ENCODE results near the gene ACKR3. TPM values are rescaled to one million over a fixed set of nuclear protein-coding genes. Genes with fewer than 3 reads are reported as not detected.

ACKR3 gene
- total RNA-seq, 1 donor from 2014 or later = 55.5 TPM

GRCh38 chr2:236608710-236609109 lies 39.1 kb downstream of the ACKR3 start:
- intact Hi-C loops (cut with DNase I) = no loop called here
- Histone ChIP-seq H3K9me3 (no peaks in the 10 kb centered on the region), H3K27me3 (no peaks in the 10 kb centered on the region), H3K4me1 (no peaks in the 10 kb centered on the region), H3K27ac (no peak overlapping the region), H3K4me3 (no peak overlapping the region), H3K36me3 (no peaks in the 10 kb centered on the region)
- TF ChIP-seq POLR2A (IDR thresholded peaks at IDR 0.05) = no peak
- TF ChIP-seq, protein P1, sequence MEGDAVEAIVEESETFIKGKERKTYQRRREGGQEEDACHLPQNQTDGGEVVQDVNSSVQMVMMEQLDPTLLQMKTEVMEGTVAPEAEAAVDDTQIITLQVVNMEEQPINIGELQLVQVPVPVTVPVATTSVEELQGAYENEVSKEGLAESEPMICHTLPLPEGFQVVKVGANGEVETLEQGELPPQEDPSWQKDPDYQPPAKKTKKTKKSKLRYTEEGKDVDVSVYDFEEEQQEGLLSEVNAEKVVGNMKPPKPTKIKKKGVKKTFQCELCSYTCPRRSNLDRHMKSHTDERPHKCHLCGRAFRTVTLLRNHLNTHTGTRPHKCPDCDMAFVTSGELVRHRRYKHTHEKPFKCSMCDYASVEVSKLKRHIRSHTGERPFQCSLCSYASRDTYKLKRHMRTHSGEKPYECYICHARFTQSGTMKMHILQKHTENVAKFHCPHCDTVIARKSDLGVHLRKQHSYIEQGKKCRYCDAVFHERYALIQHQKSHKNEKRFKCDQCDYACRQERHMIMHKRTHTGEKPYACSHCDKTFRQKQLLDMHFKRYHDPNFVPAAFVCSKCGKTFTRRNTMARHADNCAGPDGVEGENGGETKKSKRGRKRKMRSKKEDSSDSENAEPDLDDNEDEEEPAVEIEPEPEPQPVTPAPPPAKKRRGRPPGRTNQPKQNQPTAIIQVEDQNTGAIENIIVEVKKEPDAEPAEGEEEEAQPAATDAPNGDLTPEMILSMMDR (IDR thresholded peaks at IDR 0.05) = no peak
- no peak for TF ChIP-seq POLR2AphosphoS5 (IDR thresholded peaks at IDR 0.05; ENCODE audit: insufficient read depth in 1 of 2, low read depth in 1 of 2)
- DNase-seq (ENCODE audit: extremely low spot score in 2 of 2) = no peak

GRCh38 chr2:236610991-236611821 lies 41.6 kb downstream of the ACKR3 start:
- Histone ChIP-seq H3K4me3 (no peak overlapping the region), H3K4me1 (no peaks in the 10 kb centered on the region), H3K27ac (no peak overlapping the region), H3K27me3 (no peaks in the 10 kb centered on the region), H3K9me3 (no peaks in the 10 kb centered on the region), H3K36me3 (no peaks in the 10 kb centered on the region)
- DNase-seq (ENCODE audit: extremely low spot score in 2 of 2) = no peak
- TF ChIP-seq POLR2A (IDR thresholded peaks at IDR 0.05) = no peak
- TF ChIP-seq, protein P1 (IDR thresholded peaks at IDR 0.05) = no peak
- intact Hi-C loops (cut with DNase I) = no loop called here

- Histone ChIP-seq H3K9me3 (no peaks in the 10 kb centered on the region), H3K4me3 (no peak overlapping the region), H3K36me3 (no peaks in the 10 kb centered on the region), H3K27me3 (no peaks in the 10 kb centered on the region), H3K27ac (no peak overlapping the region), H3K4me1 (no peaks in the 10 kb centered on the region)
- no peak for DNase-seq (ENCODE audit: extremely low spot score in 2 of 2)
- TF ChIP-seq, protein P1 (IDR thresholded peaks at IDR 0.05) = no peak
- TF ChIP-seq POLR2AphosphoS5 (IDR thresholded peaks at IDR 0.05; ENCODE audit: insufficient read depth in 1 of 2, low read depth in 1 of 2) (no peak), POLR2A (IDR thresholded peaks at IDR 0.05) (no peak)
- intact Hi-C loops (cut with DNase I) = no loop called here
Observed at GRCh38 chr2:236612737-236613136, 43.1 kb downstream of the ACKR3 start.

DNA sequence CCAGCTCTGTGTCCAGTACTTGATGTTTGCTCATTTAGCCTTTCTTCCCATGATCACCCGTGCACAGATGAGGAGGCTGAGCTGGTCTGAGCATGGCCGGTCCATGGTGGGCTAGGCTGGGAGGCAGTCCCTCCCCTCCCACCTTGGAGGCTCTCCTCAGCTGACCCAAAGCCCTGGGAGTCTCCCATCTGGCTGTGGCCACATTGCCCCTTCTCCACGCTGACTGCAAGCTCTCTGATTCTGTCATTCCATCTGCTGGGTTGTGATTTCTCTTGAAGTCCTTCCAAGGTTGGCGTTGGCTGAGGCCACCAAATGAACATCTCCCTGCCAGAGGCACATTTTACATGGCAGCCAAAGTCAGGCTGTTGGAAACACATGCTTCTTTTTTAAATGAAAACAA lies 44.0 kb downstream of the ACKR3 start:
- H3K4me1 ChIP-seq = no peaks in the 10 kb centered on the region
- no peaks in the 10 kb centered on the region for H3K9me3 ChIP-seq
- no peaks in the 10 kb centered on the region for H3K27me3 ChIP-seq
- H3K36me3 ChIP-seq = no peaks in the 10 kb centered on the region
- no peak for DNase-seq (ENCODE audit: extremely low spot score in 2 of 2)
- TF ChIP-seq POLR2AphosphoS5 (IDR thresholded peaks at IDR 0.05; ENCODE audit: insufficient read depth in 1 of 2, low read depth in 1 of 2) (no peak), POLR2A (IDR thresholded peaks at IDR 0.05) (no peak)
- TF ChIP-seq, protein P1 (IDR thresholded peaks at IDR 0.05) = no peak
- intact Hi-C loops (cut with DNase I) = no loop called here
- no peak overlapping the region for H3K4me3 ChIP-seq
- H3K27ac ChIP-seq = no peak overlapping the region

DNA sequence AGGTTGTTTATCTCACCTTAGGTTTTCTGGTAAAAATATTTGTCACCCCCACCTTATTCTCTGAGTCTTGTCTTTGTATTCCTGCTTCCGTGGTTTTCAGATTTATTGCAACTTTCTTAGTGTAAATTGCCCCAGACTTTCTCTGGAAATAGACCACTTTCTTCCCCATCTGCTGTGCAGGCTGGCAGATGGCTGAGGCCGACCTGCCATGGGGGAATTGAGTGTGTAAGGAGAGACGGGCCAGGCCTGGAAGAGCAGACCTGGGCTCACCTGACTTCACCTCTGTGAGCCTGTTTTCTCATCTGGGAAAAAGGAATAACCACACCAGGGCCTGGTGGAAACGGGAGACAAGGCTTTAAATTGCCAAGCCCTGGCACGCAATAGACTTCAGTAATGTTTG lies 44.9 kb downstream of the ACKR3 start:
- Histone ChIP-seq H3K27ac (no peak overlapping the region), H3K4me1 (no peaks in the 10 kb centered on the region), H3K27me3 (no peaks in the 10 kb centered on the region), H3K9me3 (no peaks in the 10 kb centered on the region), H3K36me3 (no peaks in the 10 kb centered on the region), H3K4me3 (no peak overlapping the region)
- intact Hi-C loops (cut with DNase I) = no loop called here
- DNase-seq (ENCODE audit: extremely low spot score in 2 of 2) = no peak
- TF ChIP-seq POLR2A (IDR thresholded peaks at IDR 0.05) (no peak), POLR2AphosphoS5 (IDR thresholded peaks at IDR 0.05; ENCODE audit: insufficient read depth in 1 of 2, low read depth in 1 of 2) (no peak)
- TF ChIP-seq, protein P1 (IDR thresholded peaks at IDR 0.05) = no peak

Data from vagina (tissue), 2 donors.